ENCODE results near the gene CHST9. TPM values are rescaled to one million over a fixed set of nuclear protein-coding genes. Genes with fewer than 3 reads are reported as not detected.

CHST9 gene
- total and polyA plus RNA-seq, 2 experiments from 2014 or later = 15.5 to 16.8 TPM

GRCh38 chr18:26869640-26870039 is 315.5 kb downstream of the CHST9 start:
- Histone ChIP-seq H4K20me1 (replicated peaks; ENCODE audit: insufficient read depth) (no peaks in the 10 kb centered on the region), H2AFZ (no peak overlapping the region), H3K9me2 (ENCODE audit: insufficient read depth) (peaks cover 4% of the 10 kb centered on the region; the same call in 1 of the 2 replicates), H3K27ac (ENCODE audit: low read depth) (no peak overlapping the region), H3K4me1 (ENCODE audit: insufficient read depth) (peaks cover 12% of the 10 kb centered on the region; the same call in 1 of the 2 replicates), H3K36me3 (ENCODE audit: insufficient read depth) (no peaks in the 10 kb centered on the region), H3F3A (replicated peaks; ENCODE audit: low read depth) (no peaks in the 10 kb centered on the region), H3K4me2 (no peak overlapping the region), H3K27me3 (ENCODE audit: insufficient read depth) (no peaks in the 10 kb centered on the region), H3K4me3 (no peak overlapping the region), H3K79me2 (replicated peaks; ENCODE audit: insufficient read depth) (no peaks in the 10 kb centered on the region)
- ATAC-seq = no peak
- H3K27ac Mint-ChIP-seq = no peak overlapping the region
- H3K27me3 Mint-ChIP-seq (ENCODE audit: insufficient read depth, low read depth, poor library complexity) = no peaks in the 10 kb centered on the region
- H3K36me3 Mint-ChIP-seq (ENCODE audit: low read depth) = no peaks in the 10 kb centered on the region
- H3K9me3 Mint-ChIP-seq = no peaks in the 10 kb centered on the region
- no peak overlapping the region for H3K4me3 Mint-ChIP-seq
- TF ChIP-seq, protein P1, sequence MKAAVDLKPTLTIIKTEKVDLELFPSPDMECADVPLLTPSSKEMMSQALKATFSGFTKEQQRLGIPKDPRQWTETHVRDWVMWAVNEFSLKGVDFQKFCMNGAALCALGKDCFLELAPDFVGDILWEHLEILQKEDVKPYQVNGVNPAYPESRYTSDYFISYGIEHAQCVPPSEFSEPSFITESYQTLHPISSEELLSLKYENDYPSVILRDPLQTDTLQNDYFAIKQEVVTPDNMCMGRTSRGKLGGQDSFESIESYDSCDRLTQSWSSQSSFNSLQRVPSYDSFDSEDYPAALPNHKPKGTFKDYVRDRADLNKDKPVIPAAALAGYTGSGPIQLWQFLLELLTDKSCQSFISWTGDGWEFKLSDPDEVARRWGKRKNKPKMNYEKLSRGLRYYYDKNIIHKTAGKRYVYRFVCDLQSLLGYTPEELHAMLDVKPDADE (IDR thresholded peaks at IDR 0.05) = no peak
- TF ChIP-seq EZH2 (IDR thresholded peaks at IDR 0.05; ENCODE audit: low read depth, unreplicated experiment) (no peak), CREB1 (CRISPR knock-in tag; IDR thresholded peaks at IDR 0.05; ENCODE audit: low read depth) (no peak), REST (IDR thresholded peaks at IDR 0.05; ENCODE audit: unreplicated experiment) (no peak)
- TF ChIP-seq, protein P2, sequence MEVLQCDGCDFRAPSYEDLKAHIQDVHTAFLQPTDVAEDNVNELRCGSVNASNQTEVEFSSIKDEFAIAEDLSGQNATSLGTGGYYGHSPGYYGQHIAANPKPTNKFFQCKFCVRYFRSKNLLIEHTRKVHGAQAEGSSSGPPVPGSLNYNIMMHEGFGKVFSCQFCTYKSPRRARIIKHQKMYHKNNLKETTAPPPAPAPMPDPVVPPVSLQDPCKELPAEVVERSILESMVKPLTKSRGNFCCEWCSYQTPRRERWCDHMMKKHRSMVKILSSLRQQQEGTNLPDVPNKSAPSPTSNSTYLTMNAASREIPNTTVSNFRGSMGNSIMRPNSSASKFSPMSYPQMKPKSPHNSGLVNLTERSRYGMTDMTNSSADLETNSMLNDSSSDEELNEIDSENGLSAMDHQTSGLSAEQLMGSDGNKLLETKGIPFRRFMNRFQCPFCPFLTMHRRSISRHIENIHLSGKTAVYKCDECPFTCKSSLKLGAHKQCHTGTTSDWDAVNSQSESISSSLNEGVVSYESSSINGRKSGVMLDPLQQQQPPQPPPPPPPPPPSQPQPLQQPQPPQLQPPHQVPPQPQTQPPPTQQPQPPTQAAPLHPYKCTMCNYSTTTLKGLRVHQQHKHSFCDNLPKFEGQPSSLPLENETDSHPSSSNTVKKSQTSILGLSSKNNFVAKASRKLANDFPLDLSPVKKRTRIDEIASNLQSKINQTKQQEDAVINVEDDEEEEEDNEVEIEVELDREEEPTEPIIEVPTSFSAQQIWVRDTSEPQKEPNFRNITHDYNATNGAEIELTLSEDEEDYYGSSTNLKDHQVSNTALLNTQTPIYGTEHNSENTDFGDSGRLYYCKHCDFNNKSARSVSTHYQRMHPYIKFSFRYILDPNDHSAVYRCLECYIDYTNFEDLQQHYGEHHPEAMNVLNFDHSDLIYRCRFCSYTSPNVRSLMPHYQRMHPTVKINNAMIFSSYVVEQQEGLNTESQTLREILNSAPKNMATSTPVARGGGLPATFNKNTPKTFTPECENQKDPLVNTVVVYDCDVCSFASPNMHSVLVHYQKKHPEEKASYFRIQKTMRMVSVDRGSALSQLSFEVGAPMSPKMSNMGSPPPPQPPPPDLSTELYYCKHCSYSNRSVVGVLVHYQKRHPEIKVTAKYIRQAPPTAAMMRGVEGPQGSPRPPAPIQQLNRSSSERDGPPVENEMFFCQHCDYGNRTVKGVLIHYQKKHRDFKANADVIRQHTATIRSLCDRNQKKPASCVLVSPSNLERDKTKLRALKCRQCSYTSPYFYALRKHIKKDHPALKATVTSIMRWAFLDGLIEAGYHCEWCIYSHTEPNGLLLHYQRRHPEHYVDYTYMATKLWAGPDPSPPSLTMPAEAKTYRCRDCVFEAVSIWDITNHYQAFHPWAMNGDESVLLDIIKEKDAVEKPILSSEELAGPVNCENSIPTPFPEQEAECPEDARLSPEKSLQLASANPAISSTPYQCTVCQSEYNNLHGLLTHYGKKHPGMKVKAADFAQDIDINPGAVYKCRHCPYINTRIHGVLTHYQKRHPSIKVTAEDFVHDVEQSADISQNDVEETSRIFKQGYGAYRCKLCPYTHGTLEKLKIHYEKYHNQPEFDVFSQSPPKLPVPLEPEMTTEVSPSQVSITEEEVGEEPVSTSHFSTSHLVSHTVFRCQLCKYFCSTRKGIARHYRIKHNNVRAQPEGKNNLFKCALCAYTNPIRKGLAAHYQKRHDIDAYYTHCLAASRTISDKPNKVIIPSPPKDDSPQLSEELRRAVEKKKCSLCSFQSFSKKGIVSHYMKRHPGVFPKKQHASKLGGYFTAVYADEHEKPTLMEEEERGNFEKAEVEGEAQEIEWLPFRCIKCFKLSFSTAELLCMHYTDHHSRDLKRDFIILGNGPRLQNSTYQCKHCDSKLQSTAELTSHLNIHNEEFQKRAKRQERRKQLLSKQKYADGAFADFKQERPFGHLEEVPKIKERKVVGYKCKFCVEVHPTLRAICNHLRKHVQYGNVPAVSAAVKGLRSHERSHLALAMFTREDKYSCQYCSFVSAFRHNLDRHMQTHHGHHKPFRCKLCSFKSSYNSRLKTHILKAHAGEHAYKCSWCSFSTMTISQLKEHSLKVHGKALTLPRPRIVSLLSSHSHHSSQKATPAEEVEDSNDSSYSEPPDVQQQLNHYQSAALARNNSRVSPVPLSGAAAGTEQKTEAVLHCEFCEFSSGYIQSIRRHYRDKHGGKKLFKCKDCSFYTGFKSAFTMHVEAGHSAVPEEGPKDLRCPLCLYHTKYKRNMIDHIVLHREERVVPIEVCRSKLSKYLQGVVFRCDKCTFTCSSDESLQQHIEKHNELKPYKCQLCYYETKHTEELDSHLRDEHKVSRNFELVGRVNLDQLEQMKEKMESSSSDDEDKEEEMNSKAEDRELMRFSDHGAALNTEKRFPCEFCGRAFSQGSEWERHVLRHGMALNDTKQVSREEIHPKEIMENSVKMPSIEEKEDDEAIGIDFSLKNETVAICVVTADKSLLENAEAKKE (CRISPR knock-in tag; IDR thresholded peaks at IDR 0.05) = no peak
- H3K4me1 Mint-ChIP-seq = peaks cover 26% of the 10 kb centered on the region; the same call in 2 of the 3 replicates
- no peak for DNase-seq (ENCODE audit: low spot score)
